Measurements from ENCODE around the gene CBLB. TPM values are rescaled to one million over a fixed set of nuclear protein-coding genes. Genes with fewer than 3 reads are reported as not detected.

Gene CBLB
- total RNA-seq, 1 donor from 2014 or later = 29.7 TPM

GRCh38 chr3:105807146-105807545, 61.7 kb downstream of the CBLB start:
- Histone ChIP-seq H3K4me1 (peaks cover 16% of the 10 kb centered on the region), H3K27me3 (ENCODE audit: low read depth) (no peaks in the 10 kb centered on the region), H3K27ac (no peak overlapping the region), H3K36me3 (no peaks in the 10 kb centered on the region), H3K4me3 (no peak overlapping the region), H3K9me3 (no peaks in the 10 kb centered on the region)
- no peak for TF ChIP-seq CTCF (IDR thresholded peaks at IDR 0.05)
- intact Hi-C loops (cut with DNase I) = no loop called here
- DNase-seq (no peak), ATAC-seq (no peak)

- no peak overlapping the region for H3K4me3 ChIP-seq
- ATAC-seq (peak; percentile 61 to 64), DNase-seq (no peak)
- intact Hi-C loops (cut with DNase I) = no loop called here
- no peaks in the 10 kb centered on the region for H3K27me3 ChIP-seq (ENCODE audit: low read depth)
- H3K4me1 ChIP-seq = peaks cover 12% of the 10 kb centered on the region
- no peaks in the 10 kb centered on the region for H3K36me3 ChIP-seq
- no peaks in the 10 kb centered on the region for H3K9me3 ChIP-seq
- H3K27ac ChIP-seq = no peak overlapping the region
- TF ChIP-seq CTCF (IDR thresholded peaks at IDR 0.05) = no peak
These were observed 62.5 kb downstream of the CBLB start for GRCh38 chr3:105806359-105806758.

GRCh38 chr3:105805404-105805803, 63.4 kb downstream of the CBLB start:
- Histone ChIP-seq H3K4me3 (no peak overlapping the region), H3K36me3 (no peaks in the 10 kb centered on the region), H3K27me3 (ENCODE audit: low read depth) (no peaks in the 10 kb centered on the region), H3K9me3 (no peaks in the 10 kb centered on the region), H3K4me1 (peaks cover 16% of the 10 kb centered on the region), H3K27ac (no peak overlapping the region)
- TF ChIP-seq CTCF (IDR thresholded peaks at IDR 0.05) = no peak
- intact Hi-C loops (cut with DNase I) = no loop called here
- DNase-seq (no peak), ATAC-seq (no peak)

- Histone ChIP-seq H3K4me1 (peaks cover 19% of the 10 kb centered on the region), H3K4me3 (no peak overlapping the region), H3K27me3 (ENCODE audit: low read depth) (no peaks in the 10 kb centered on the region), H3K27ac (no peak overlapping the region), H3K36me3 (no peaks in the 10 kb centered on the region), H3K9me3 (no peaks in the 10 kb centered on the region)
- DNase-seq (no peak), ATAC-seq (no peak)
- no peak for TF ChIP-seq CTCF (IDR thresholded peaks at IDR 0.05)
- intact Hi-C loops (cut with DNase I) = no loop called here
These were observed 66.6 kb downstream of the CBLB start for GRCh38 chr3:105802118-105802706.

- Histone ChIP-seq H3K27me3 (ENCODE audit: low read depth) (no peaks in the 10 kb centered on the region), H3K4me1 (peaks cover 19% of the 10 kb centered on the region), H3K4me3 (no peak overlapping the region), H3K36me3 (no peaks in the 10 kb centered on the region), H3K9me3 (no peaks in the 10 kb centered on the region), H3K27ac (no peak overlapping the region)
- intact Hi-C loops (cut with DNase I) = no loop called here
- ATAC-seq = no peak
- no peak for DNase-seq
- no peak for TF ChIP-seq CTCF (IDR thresholded peaks at IDR 0.05)
These were observed 67.4 kb downstream of the CBLB start for GRCh38 chr3:105801397-105801796.

Data from lower lobe of right lung (tissue), 2 donors.